T1000 (cell line): ENCODE measurements around the gene GPR3.
"Not testable (repeated sequence)": the region's sequence is repeated elsewhere in the genome, so short reads cannot be mapped to it uniquely, and the experiment has no call there.

Experiments
- DNase-seq: peaks from one replicate; lab custom pipeline; 2025; ENCODE audit warnings: mixed read lengths; lab: John Stamatoyannopoulos, UW

The GPR3 gene

GRCh38 chr1:27427329-27427728 is 34.9 kb downstream of the GPR3 start:
- DNase-seq, result no peak

- DNase-seq, result no peak
Observed at GRCh38 chr1:27427816-27428315, 35.4 kb downstream of the GPR3 start.

DNA sequence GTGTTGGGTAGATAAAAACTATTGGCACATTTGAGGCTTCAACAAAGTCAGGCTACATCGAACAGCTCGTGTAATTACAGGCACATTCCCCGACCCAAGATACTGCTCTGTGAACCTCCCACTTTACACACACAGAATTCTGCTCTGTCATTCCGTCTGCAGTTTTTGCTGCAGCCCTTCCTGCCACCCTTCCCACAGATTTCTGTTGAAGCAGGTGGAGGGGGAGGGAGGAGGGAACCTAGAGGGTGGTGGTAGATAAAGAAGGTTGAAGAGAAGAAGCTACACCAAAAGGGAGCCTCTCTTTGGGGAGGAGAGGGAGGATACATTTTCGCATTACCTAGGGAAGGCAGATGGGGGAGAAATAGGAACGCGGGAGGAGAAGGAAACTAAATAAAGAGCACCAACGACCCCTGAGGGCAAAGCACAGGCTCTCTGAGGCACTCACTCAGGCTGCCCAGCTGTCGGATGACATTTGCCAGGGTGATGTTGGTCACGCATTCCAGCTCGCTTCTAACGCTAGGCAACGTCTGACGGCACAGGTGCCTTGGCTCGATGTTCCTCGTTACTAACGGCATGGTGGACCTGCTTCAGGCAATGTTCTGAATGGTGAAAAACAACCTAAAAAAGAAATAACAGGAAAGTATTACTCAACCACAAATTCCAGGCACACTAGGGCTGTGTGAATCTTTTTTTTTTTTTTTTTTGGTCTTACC is 36.0 kb downstream of the GPR3 start:
- DNase-seq, result no peak

DNA sequence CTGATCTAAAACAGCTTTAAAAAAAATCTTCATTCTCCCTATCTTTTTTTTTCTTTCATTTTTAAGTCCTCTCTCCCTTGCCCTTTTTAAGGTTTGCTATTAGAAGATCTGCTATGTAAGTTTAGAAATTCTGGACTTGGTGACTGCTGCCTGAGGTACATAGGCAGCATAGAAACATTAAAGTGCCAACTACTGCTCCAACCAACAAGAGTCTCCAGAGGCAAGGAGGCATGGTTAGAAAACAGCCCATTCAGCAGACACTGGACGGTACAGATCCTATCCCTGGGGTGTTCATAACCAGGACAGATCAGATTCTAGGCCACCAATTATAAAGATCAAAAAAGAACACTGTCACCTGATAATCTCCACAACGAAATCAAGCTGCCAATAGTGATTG is 36.6 kb downstream of the GPR3 start:
- DNase-seq, result no peak

- DNase-seq, result no peak
Observed at GRCh38 chr1:27430903-27431600, 38.6 kb downstream of the GPR3 start.

GRCh38 chr1:27431601-27431940 is 39.1 kb downstream of the GPR3 start:
- no peak for DNase-seq

DNA sequence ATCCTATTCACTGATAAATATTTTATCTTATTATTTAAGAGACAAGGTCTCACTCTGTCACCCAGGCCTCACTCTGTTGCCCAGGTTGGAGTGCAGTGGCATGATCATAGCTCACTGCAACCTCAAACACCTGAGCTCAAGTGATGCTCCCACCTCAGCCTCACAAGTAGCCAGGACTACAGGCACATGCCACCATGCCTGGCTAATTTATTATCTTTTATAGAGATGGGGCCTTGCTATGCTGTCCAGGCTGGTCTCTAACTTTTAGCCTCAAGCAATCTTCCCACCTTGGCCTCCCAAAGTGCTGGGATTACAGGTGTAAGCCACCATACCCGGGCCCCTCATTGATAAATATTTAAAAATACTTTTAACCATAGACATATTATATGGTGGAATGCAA is 40.3 kb downstream of the GPR3 start:
- not testable (repeated sequence) for DNase-seq

- no peak for DNase-seq
Observed at GRCh38 chr1:27433706-27434105, 41.3 kb downstream of the GPR3 start.

DNA sequence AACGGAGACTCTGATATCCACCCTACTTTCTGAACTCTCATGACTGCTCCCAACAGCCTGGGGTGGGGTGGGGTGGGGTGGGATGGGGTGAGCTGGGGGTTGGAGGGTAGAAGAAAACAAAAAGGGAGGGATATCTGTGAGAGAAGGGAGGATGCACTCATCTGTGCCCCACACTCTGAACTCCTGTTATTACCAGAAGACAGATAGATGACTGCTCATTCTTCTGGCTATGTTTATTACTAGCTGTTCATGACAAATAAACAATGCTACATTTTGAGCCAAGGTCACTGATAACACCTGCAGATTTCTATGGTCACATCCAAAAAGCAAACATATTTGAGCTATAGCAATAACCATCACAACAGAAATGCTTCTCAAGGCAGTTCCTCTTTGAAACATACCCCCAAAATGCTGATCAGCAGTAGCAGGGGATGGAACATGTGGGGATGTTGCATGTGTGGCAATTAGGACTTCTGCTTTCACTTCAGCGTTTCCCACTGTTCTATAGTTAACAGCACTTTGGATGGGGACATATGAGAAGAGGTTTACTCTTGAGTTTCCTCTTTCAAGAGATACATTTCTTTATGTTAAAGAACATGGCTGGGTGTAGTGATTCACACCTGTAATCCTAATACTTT is 43.3 kb downstream of the GPR3 start:
- DNase-seq, result no peak

GRCh38 chr1:27436204-27437159 is 44.1 kb downstream of the GPR3 start:
- DNase-seq, result no peak

DNA sequence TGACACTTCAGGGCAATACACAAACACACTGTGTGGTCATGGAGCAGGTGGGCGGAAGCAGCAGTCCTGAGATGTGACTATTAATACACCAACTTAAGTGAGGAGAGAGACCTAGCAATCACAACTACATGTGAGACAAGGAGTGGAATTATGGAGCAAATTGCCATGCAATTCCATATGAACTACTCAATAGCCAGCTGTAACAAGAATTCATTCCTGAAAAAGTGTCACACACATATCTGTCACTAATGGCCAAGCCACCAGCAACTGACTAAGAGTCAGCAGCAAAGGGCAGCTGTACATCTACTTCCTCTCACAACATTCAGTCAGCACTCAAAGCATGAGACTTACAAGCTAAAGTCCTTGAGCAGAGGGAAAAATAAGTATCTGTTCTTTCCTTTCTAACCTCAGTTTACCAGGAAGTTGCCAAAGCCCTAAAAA is 46.2 kb downstream of the GPR3 start:
- DNase-seq, result no peak

GRCh38 chr1:27439150-27439549 is 46.7 kb downstream of the GPR3 start:
- no peak for DNase-seq

- DNase-seq, result no peak
Observed at GRCh38 chr1:27444632-27445031, 52.2 kb downstream of the GPR3 start.
